HG03457 (cell line): ENCODE measurements around the gene PIM3.

Source experiments
- ATAC-seq: cut with Tn5 transposase; IDR thresholded peaks from one replicate; pipeline ENCODE4 v1.9.1; 2021; ENCODE audit warnings: moderate number of reproducible peaks; ENCODE audit not compliant: unreplicated experiment

Gene PIM3

DNA sequence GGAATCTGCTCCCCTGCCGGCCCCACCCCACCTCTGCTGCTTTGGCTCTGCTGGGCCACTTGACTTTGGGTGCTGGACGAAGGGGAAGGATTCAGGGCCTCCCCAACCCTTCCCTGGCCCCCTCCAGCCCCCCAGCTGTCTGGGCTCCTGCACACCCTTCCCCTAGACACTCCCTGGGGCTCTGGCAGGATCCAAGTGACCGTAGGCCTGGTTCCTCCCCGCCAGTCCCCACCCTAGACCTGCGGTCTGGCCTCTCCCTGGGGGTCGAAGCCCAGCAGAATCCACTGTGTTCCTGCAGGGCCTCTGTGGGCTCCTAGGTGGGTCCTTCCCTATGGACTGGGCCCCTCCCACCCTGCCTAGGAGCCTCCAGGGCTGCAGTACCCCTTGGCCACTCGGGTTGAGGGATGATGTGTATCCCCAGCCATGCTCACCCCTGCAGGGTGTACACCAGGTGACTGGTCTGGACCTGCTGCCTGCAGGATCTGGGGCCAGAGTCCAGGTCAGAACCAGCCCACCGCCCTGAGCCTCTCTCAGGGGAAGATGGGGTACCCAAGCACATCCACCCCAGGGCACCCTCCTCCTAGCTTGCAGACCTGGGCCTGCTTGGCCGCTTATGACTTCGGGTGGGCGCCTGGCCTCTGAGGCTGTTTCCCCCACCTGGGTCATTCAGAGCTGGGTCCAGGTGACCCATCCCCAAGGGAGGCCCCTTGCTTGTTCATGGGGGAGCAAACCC, 5.6 kb downstream of the PIM3 start:
- ATAC-seq = no peak

DNA sequence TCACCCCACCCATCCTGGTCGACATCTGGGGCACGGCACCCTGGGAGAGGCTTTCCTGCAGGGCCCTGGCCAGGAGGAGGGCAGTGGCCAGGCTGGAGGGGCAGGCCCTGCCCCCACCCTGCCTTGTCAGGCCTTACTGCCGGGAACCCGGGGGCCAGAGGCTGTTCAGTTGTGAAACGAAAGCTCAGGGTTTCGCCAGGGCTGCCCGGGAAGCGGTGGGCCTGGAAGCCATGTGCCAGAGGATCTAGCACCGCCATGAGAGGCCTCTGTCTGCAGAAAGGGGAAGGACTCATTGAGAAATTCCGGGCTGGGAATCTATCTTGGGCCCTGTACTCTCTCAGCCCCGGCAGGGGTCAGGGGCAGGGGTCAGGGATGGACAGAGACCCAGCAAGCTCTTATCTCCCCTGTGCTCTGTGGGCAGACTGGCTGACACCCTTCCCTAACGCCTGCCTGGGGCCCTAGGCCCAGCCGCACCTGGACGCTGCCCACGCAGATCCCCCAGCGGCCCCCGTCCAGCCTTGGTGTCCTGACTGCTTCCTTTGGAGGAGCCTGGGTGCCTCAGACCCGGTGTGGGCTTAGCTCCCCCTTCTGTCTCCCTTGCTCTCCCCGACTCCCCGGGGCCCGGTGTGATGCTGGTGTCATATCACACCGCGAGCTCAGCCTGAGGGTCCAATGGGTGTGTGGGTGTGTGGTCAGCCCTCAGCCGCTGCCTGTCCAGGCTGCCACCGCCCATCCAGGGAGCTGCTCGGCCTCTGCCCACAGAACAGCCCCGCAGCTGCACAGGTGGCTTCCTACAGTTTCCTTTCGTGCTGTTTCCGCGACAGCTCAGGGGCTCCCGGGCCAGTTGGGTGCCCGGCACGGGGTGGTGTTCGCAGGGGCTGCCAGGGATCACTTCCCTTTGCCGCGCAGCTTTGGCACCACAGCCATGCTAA, 6.5 kb downstream of the PIM3 start:
- ATAC-seq = no peak

DNA sequence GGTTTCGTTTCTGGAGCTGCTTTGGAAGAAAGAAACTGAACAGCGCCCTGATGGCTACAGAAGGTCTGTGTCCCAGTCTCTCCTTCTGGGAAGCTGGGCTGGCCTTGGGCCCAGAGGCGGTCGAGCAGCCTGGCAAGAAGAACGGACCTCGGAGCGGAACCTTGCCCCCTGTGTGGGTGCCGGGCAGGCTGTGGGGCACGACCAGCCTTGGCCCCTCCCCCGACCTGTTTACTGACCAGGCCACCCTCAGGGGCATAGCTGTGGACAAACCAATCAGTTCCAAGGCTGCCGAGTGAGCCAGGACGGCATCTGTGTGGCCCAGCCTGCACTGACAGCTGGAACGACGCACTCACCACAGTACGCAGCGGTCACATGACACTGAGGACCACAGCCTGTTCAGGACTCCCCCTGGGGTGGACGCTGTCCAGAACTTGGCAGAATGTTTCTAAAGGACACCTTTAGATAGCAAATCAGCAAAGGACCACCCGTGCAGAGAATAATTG, 7.2 kb downstream of the PIM3 start:
- no peak for ATAC-seq

DNA sequence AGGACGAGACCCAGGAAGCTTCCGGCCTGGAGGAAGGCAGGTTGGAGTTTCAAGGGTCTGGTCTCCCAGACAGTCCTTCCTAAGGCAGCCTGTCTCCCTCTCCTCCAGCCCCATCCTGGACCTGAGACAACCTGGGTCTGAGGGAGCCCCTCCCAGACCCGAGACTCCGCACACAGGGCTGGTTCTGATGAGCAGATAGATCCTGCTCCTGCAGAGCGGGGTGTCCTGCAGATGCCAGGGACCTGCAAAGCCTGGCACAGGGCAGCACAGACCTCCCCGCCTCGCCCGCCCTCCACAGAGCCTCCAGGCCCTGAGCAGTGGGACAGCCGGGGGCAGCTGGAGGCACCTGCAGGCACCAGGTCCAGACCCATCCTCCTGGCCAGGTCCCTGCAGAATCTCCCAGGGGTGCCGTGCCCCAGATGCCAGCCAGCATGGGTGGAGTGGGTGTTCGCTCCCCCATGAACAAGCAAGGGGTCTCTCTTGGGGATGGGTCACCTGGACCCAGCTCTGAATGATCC, 7.8 kb downstream of the PIM3 start:
- ATAC-seq = no peak

DNA sequence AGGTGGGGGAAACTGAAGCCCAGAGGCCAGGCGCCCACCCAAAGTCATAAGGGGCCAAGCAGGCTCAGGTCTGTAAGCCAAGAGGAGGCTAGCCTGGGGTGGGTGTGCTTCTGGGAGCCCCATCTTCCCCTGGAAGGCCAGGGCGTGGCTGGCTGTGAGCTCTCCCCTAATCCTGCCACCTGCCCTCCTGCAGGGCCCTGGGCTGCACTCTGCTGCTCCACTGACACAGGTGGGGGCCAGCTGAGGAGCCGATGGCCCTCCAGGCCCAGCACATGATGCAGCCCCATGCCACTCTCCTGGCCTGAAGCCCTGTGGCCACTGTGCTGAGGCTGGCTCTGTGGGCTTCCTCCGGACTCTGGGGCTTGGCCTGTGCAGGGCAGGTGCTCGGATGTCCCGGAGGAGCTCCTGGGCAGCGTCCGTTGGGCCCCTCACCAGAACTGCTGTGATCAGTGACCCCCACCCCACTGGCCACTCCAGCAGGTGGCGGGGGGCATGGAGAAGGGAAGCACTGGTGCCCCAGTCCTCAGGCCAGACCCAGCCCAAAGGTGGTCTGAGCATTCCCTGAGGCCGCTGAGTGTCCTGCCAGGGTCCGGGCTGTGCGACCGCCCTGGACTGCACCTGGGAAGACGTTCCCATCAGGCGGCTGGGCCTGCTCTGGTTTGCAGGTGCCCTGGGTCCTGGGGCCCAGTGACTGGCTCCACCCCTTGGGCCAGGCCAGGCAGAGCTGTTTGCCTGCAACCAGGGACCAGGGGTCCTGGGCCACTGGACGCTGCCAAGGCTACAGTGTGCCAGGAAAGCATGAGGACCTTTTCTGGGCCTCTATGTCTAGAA, 8.5 kb downstream of the PIM3 start:
- ATAC-seq = no peak

DNA sequence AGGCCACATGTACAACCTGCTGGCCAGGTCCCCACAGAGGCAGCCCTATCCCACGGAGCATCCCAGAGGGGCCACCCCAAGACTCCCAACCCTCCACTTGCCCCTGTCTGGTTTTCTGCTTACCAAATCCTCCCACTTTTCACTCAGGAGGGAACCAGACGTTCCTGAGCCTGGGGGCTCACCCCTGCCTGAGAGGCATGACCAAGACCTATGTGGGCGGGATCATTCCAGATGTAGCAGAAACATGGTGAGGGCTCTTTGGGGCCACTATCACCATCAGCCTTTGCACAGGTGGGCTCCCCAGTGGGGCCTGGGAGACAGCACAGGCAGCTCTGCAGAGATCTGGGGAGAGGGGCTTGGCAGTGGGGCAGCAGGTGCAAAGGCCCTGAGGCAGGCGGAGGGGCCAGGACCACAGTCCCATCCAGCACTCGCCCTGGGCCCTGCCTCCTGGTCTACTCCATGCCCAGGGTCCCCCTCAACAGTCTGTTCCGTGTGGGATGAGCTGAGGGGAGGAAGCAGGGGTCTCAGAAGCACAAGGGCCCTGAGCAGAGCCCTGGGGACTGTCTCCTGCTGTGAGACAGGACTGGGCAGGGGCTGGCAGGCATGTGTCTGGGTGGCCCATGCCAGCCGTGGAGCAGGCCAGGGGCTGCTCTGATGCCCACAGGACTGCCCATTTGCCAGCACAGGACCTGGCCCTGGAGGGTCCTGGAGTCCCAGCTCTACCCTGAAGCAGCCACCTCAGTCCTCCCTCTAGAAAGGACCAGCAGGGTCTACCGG, 9.4 kb downstream of the PIM3 start:
- ATAC-seq = no peak

DNA sequence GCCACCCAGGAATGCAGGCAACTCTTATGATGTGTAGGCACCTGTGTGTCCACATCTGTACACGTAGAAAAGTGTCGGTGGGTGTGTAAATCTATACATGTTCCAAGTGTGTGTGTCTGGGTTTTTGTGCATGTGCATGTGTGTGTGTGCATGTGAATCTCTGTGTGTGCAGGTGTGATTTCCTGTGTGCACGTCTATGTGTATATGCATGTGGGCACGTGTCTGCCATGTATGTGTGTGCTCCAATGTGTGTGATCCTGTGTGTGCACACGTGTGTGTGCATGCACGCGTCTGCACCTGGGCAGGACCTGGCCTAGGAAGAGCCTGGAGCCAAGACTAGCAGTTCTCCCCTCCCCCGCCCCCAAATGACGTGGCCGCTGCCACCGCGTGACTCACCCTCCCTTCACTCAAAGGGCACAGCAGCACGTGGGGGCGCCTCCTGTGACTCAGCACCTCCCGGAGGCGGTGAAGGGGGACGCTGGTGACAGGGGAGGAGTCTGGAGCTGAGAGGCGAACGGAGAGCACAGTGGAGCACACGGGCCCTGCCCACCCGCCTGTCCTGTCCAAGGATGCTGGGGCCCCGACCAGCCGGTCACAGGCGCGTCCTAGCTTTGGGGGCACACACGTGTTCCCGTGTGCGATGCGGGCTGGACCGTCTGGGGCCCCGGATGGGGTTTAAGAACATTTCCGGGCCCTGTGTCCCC, 10.1 kb downstream of the PIM3 start:
- ATAC-seq = no peak

DNA sequence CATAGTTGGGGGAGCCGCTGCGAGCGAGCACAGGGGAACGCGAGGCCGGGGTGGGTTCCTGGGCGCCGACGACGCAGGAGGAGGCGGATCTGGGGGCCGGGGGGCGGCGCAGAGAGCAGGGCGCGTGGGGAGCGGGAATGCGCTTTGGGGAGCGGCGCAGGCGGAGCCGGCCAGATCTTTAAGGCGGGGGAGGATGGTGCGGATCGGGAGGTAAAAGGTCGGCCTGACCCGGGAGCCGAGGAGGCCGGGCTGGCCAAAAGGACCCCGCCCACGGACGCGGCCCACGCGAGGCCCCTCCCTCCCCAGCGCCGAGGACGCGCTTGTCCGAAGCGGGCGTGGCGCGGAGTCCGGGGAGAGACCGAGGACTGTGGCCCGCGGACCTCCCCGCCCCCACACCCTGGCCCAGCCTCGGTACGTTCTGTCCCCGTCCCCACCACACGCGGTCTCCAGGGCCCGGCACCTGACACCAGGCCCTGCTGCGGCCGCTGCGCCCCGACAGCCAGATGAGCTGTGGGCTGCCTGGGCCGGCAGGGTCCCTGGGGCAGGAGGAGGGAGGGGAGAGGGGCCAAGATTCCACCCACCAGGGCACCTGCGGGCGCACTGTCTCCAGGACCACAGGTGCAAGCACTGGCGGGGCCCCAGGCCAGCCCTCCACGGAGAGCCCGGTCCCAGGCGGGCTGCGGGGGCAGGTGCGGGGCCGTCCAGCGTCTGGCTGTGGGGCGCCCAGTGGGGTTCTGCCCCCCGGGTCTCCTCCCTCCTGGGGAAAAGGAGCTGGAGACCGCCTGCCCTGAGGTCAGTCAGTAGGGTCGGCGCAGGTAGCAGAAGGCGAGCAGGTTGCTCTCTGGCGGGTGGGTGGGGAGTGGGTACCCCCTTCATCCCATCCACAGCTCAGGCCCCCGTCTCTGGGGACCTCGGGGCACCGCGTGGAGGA, 10.9 kb downstream of the PIM3 start:
- ATAC-seq = no peak

DNA sequence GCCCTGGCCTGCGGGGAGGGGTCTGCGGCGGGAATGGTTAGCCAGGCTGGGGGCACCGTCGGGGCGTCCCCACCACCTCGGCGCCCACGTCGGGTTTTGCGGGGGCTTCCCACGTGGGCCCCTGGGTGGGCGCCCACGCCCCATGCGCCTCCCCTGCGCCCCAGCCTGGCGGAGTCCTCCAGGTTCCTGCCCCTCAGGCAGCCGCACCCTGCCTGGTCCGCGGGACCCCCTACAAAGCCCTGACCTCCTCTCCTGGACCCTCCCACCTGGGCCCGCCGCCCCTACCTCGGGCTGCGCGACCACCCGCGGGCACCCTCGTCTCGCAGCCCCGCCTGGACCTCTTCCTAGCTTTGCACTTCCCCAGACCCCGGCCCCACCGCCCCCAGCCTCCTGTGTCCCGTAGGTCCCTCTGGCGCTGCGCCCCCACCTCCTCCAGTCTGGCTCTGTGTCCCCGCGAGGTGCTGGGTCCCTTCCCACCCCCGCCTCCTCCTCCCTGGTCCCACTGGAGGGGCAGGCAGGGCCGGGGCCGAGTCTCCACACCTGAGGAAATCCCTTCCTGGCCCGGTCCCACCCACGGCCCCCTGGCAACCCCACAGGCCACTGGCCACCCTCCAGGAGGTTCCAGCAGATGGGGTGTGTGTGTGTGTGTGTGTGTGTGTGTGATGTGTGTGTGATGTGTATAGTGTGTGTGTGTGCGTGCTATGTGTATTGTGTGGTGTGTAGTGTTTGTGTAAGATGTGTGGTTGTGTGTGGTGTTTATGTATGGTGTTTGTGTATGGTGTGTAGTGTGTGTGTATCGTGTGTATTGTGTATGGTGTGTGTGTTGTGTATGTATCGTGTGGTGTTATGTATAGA, 11.8 kb downstream of the PIM3 start:
- ATAC-seq = no peak

DNA sequence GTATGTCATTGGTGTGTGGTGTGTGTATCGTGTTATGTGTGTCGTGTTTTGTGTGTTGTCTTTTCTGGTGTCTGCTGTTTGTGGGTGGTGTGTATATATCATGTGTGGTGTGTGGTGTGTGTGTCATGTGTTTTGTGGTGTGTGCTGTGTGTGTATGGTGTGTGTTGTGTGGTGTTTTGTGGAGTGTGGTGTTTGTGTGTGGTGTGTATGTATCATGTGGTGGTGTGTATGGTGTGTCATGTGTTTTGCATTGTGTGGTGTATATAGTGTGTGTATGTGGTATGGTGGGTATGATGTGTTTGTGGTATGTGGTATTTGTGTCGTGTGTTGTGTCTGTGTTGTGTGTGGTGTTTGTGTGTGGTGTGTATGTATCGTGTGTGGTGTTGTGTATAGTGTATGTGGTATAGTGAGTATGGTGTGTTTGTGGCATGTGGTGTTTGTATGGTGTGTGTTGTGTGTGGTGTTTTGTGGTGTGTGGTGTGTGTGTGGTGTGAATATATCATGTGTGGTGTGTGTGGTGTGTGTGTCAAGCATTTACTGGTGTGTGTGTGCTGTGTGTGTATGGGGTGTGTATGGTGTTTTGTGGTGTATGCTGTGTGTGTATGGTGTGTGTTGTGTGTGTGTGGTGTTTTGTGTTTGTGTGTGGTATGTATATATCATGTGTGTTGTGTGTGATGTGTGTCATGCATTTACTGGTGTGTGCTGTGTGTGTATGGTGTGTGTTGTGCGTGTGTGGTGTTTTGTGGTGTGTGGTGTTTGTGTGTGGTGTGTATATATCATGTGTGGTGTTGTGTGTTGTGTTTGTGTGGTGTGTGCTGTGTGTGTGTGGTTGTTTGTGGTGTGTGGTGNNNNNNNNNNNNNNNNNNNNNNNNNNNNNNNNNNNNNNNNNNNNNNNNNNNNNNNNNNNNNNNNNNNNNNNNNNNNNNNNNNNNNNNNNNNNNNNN, 12.7 kb downstream of the PIM3 start:
- ATAC-seq = no peak

DNA sequence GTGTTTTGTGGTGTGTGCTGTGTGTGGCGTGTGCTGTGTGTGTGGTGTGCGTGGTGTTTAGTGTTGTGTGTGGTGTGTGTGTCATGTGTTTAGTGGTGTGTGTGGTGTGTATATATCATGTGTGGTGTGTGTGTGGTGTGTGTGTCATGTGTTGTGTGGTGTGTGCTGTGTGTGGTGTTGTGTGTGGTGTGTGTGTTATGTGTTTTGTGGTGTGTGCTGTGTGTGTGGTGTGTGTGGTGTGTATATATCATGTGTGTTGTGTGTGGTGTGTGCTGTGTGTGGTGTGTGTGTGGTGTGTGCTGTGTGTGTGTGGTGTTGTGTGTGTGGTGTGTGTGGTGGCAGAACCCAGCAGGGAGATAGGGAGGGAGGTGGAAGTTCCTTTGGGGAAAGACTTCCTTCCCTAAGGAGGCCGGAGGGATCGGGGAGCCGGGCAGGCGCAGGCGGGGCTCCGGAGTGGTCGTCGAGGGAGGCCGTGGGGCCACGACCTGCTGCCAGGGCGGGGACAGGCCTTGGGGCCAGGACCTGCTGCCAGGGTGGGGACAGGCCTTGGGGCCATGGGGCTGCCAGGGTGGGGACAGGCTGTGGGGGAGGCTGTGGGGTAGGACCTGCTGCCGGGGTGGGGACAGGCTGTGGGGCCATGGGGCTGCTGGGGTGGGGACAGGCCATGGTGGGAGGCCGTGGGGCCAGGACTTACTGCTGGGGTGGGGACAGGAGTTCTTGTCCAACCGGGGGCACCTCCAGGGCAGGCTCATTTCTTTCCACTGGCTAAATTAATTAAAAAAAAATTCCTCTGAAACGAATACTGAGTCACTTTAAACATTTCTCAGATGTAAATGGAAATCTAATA, 15.2 kb downstream of the PIM3 start:
- no peak for ATAC-seq

DNA sequence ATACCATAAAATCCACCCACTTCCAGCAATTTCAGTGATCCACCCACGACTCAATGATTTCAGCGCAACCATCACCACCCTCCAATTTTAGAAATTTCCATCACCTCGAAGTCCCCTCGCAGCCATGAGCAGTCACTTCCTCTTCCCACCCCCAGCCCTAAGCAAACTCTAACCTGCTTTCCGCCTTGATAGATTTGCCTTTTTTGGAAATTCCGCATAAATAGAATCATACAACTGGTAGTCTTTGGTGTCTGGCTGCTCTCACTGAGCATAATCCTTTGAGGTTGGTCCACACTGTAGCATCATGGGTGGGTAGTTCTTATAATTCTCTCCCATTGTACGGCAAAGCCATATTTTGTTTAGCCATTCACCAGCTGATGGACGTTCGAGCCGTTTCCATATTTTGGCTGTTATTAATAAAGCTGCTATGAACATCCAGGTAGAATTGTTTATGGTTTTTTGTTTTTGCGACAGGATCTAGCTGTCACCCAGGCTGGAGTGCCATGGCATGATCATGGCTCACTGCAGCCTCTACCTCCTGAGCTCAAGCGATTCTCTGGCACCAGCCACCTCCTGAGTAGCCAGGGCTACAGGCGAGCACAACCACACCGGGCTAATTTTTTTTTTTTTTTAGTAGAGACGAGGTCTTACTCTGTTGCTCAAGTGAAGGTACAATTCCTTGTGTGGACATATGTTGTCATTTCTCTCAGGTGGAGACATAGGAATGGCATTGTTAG, 16.0 kb downstream of the PIM3 start:
- ATAC-seq = no peak

DNA sequence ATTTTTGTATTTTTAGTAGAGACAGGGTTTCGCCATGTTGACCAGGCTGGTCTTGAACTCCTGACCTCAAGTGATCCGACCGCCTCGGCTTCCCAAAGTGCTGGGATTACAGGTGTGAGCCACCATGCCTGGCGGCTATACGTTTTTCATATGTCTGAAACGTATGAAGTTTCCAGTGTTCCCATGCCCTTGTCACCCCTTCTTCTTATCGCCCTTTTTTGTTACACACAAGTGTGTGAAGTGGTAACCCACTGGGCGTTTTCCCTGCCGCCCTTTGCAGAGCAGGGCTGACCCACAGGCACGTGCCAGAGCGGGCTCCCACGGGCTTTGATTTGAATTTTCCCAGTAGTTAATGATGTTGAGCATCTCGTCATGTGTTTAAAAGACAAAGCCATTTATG, 17.0 kb downstream of the PIM3 start:
- no peak for ATAC-seq

DNA sequence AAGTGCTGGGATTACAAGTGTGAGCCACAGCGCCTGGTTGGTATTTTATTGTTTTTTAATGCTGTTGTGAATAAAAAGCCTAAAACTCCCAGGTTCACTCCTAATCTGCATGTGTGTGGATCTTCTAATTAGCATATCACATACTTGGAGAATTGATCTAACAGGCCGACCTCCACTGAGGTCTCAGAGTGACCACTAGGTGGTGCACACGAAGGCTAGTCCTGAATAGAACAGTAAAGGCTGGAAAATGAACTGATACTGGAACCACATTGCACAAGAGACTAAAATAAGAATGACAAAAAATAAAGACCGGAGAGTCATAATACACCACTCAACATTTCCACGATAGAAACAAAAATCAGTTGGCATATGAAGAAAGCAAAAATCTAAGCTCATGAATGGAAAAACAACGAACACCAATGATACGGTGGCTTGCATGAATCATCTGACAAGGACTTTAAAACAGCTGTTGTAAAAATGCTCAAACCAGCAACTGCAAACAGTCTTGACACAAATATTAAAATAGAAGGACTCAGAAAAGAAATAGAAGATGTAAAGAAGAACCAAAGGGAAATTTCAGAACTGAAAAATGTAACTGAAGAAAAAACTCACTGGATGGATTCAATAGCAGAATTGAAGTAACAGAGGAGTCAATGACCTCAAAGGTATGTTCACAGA, 19.2 kb downstream of the PIM3 start:
- ATAC-seq = no peak
